Fibroblast of skin of back (primary cell): ENCODE data around the gene MRPL36.
"Not testable (repeated sequence)": the region's sequence is repeated elsewhere in the genome, so short reads cannot be mapped to it uniquely, and the experiment has no call there.

Source experiments
- DNase-seq: peaks from one replicate; pipeline ENCODE4 v3.0.0-alpha.2; 2013

MRPL36 gene

DNA sequence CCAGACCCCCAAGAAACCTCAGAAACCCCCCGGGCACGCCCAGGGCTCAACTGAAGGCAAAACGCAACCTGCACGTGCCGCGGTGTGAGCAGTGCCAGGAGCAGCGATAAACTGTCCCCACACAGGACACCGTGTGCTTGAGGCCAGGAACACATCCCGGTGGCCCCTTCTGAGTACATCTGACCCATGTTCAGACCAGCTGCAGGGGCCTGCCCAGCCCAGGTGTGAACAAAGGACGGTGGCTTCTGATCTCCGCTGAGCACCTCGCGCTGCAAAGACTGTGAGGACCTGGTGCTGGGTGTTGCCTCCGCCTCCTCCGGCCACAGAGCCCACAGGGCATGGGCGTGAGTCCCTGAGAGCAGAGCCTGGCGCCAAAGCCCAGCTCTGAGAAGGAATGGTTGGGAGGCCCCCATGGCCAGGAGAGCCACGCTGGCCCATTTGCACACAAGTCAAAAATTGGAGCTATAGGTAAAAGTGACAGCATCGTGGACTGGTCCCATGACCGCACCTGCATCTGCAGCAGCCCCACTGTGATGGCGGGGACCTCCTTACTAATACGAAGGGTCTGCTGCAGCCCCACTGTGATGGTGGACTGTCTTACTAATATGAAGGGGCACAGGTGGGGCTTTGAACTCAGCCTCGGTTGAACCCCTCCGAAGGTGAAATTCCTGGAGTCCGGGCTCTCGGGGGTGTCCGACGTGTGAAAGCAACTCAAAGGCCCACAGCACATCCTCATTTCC, 33.0 kb upstream of the MRPL36 start:
- no peak for DNase-seq

DNA sequence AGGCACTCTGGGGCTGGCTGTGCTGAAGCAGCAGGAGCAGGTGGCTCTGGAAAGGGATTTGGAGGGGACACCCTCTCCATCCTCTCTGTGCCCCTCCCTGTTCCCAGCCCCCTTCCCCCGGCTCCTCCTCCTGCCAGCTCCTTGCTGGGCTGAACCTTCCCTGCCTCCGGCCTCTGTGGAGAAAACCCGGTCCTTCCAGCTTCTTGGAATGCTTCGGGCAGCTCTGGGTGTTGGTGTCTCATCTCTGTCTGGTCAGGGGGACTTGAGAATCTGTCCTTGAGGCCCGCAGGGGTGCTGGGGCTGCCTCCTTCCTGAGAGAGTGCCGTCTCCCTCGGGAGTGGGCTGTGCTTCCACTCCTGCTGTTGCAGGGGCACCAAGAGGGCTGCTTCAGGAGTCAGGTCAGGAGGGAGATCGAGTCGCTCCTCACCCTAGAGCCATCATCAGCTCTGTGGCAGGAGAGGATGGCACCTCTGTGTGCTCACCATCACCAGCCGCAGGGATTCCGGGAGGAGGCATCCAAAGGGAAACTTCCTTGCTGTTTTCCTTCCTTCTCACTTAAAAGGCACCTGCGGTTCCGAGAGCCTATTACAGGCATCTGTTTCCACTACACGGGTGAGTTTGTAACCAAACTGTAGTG, 32.2 kb upstream of the MRPL36 start:
- no peak for DNase-seq

DNA sequence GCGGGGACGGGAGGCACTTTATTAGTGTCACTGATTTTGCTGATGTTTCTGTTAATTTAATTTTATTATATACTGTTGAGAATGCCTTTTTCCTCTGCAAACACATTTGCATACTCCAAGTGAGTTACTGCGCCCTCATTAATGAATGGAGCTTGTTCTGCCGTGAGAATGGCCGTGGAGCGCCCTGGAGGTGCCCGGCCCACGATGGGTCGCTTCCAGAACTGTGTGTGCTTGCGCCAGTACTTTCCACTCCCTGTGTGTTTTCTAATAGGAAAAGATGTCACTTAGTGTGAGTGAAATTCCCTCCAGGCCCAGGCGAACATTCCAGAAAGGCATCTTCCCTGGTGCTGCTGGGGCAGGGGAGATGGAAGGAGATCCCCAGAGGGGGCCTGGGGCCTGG, 31.6 kb upstream of the MRPL36 start:
- no peak for DNase-seq

DNA sequence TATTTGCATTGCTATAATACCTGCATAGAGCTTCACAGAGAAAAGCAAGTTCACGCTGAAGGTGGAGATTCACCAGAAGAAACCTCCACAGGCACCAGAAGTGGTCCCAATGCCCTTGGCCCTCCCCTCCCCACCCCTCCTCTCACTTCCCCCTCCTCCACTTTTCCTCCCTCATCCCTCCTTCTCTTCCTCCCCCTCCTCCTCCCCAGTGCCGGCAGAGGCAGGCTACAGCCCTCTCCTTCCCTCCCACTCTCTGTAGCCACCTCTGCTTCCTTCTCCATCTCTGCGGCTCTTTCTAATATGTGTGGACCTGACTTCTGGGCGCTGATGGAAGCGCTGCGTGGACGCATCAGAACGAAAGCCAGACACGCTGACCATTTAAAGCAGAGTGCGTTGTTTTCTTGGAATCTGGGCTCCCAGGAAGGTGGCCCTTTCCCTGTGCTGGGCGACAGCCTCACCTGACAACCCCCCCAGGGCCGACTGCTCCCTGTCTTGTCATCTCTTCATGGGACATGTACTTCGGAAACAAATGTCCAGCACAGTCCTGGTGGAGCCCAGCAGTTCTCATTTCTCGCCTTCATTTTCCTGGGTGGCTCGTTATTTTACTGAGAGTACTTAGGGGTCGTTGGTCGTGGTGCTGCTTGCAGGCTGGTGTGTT, 31.1 kb upstream of the MRPL36 start:
- DNase-seq = no peak

DNA sequence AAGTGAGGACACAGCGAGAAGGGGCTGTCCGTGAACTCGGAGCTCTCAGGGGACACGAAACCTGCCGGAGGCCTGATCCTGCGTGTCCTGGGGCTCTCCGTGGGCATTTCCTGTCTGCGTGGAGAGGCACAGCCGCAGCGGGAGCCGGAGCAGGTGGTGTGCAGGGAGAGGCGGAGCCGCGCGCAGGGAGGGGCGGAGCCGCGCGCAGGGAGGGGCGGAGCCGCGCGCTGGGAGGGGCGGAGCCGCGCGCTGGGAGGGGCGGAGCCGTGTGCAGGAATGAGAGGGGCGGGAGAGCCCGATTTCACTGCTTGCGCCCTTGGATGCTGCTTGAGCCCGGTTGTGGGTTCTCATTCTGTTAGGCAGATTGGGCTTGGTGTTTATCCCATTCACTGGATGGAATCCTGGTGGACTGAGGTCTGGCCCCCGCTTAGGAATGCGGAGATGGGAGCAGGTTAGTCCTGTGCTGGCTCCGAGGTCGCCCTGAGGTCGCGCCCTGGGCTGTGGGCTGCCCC, 28.3 kb upstream of the MRPL36 start:
- DNase-seq = no peak

DNA sequence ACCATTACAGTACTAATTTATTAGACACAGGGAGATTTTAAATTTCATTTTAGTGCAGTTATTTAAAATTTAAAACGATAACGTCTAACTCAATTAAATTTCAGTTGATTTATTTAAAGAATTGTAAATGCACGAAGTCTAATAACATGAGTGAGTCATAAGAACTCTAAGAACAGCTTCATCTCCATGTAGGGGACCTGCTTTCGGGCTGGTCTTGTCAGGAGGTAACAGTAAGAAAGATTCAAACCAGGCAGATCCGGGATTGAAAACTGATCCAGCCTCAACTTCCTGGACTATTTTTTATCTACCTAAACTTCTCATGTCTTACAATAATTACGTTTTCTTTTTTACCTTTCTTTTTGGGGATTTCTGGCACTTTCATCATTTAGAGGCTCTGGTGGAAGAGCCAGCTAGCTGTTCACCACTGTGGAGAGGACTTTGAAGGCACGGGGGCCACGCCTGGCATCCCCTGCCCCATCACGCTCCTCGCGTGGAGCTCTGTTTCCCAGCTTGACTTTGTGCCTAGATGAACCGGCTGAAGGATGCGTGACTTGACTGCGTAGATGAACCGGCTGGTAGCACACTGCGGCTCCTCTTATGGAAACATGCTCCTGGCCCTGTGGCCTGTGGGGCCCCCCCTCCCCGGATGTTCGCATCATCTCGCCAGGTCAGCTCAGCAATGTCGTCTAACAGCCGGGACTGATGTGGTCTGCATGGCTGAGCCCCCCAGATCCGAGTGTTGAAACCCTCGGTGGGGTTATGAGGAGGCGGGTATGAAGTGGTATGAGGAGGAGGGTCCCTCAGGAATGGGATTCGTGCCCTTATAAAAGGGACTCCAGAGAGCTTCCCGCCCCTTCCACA, 27.6 kb upstream of the MRPL36 start:
- no peak for DNase-seq

DNA sequence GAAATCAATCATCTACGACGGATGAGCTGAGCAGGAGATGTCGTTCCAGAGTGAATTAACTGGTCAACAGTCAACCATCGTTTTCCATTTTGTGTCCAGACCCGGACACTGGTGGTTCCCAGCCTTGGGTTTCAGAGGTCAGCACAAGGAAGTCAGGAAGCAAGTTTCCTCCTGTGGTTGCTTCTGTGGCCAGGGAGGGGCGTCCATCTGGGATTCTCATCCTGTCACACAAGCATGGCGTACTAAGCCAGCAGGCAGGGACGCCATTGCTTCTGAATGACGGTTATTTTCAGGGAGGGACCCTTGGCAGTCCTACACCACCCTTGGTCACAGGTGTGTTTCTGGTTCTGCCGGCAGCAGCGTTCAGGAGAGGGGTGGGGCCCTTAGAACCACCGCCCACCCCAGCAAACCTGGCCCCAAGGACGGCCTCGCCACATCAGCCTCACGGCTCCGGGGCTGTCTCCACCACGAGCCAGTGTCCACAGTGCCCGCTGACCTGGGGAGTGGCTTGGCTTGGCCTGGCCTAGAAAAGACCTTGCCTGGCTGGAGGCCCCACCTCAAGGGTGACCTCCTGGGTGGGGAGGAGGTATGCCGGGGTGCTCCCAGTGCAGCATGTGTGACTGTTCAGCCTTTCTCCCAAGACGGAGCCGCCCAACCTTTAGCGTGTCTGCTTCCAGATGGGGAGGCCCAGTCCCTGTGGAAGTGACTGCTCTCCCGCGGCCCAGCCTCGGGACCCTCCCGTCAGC, 26.8 kb upstream of the MRPL36 start:
- no peak for DNase-seq

DNA sequence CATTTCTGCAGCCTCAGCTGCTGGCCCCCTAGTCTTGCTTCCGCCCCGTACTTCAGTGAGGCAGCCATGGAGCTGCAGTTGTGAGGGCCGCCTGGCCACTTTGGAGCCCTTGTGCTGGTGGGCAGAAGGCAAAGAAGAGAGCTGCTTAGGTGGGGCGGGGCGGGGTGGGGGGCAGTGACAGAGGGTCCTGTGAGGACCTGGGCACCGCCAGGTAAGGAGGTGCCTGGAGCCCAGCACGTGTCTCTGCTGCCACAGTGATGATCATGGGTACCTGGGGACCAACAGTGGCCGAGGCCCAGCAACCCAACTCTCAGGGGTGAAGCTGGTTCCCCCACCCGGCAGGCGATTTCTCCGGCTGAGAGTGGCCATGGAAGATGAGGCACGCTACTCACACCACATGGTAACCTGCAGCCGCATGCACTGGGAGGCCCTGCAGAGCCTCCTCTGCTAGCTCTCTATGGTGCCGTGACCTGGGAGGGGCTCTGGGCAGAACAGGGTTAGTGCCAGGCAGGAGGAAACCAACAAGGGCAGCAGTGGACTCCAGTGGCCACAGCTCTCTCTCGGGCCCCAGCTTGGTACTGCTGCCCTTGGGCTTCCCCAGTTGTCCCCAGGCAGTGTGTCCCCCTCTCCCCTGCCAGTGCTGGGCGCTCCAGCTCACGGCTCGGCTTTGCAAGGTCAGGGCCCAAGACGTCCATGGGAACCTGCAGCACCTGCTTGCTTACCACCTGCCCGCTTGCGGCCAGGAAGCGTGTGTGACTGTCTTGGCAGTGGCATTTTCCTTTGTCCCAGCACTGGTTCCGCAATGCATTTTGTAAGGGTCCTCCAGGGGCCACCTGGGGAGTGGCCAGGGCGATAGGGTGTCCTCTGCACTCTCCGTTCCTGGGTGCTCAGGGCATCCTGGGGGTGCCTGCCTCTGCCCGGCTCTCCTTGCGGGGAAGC, 25.5 kb upstream of the MRPL36 start:
- no peak for DNase-seq

DNA sequence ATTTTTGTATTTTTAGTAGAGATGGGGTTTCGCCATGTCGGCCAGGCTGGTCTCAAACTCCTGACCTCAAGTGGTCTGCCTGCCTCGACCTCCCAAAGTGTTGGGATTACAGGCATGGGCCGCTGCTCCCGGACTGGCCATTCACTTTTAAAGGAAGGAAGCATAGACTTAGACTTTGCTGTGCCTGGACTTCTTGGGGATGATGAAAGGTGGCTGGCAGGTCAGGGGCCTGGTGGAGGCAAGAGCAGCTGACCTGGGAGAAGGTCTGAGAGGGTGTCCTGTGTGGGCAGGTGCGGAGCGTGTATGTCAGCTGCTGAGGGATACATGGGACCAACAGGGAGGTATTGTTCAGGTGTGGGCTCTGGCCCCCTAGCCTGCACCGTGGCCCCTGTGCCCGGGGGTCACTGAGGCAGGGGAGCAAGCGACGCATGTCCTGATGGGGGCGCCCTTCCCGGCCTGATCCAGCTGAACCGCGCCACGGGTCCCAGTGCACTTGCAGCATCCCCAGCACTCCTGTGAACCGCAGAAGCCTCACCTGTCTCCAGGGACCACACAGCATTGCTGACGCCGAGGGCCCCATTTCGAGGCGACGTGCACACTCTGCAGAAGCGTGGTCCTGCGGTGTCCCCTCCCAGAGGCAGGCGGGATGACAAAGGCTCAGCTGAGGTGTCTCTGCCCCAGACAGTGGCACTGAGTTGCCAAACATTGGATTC, 24.6 kb upstream of the MRPL36 start:
- DNase-seq = no peak

DNA sequence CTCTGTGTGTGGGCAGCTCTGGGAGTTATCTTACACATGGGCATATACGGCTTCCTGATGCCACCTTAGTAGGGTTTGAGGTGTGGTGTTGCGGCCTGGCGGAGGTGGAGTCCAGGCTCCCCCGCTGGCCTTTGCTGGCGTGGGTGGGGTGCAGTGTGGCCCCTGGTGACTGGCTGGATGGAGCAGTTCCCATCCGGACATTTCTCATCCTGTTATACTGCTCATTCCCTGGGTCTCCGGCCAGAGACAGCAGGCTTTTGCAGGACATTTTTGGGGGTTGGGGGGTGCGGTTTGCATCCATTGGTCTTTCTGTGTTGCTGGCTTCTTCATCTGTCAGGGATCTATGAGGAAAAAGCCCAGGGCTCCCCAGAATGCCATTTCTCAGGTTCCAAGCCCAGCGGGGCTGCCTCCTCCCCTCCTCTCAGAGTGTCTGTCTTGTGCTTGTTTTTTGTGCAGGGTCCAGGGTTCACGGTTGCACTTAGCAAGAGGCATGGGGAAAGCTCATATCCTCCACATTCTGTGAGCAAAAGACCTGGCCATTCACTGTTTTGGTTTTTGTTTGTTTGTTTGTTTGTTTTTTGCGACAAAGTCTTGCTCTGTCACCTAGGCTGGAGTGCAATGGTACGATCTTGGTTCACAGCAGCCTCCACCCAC, 23.9 kb upstream of the MRPL36 start:
- DNase-seq = no peak

DNA sequence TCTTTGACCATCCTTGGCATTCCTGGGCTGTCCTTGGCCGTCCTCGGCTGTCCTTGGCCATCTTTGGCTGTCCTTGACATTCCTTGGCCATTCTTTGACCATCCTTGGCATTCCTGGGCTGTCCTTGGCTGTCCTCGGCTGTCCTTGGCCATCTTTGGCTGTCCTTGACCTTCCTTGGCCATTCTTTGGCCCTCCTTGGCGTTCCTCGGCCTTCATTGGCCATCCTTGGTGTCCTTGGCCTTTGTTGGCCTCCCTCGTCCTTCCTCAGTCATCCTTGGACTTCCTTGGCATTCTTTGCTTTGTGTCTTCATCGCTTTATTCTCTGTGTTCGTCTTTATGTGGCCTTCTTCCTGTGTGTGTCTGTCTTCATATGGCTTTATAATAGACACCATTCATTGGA, 22.2 kb upstream of the MRPL36 start:
- DNase-seq = no peak

DNA sequence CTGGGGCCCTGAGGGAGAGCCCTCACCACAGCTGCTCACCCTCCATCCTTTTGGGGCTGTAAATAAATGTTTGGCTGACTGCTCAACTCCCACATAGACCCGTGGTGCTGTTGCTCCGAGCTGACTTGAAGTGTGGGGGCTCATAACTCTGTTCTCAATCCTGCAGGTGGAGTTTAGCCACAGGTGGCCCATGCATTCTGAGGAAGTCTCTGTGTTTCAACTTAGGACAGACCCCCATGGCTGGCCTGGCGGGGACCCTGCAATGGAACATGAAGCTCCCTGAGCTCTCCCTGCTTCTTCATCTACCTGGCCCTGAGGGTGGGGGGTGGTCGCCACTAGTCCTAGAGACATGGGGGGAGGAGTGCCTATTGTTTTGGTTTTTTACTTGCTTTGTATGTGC, 21.3 kb upstream of the MRPL36 start:
- no peak for DNase-seq

DNA sequence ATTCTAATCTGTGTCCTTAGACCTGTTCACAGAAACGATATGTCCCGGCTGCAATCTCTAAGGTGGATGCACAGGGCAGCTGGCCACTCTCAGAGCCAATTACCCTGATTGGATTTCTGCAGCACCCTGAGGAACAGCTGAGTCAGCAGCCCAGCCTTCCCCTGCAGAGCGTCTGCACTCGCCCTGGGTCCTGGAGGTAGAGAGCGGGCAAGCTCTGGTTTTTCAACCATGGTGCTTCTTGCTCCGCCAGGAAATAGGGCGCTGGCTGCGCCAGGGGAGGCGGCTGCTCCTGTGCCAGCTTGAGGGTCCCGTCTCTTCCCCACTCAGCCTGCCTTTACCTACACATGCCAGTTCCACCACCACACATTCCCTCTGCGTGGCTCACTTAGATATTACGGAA, 20.7 kb upstream of the MRPL36 start:
- no peak for DNase-seq

DNA sequence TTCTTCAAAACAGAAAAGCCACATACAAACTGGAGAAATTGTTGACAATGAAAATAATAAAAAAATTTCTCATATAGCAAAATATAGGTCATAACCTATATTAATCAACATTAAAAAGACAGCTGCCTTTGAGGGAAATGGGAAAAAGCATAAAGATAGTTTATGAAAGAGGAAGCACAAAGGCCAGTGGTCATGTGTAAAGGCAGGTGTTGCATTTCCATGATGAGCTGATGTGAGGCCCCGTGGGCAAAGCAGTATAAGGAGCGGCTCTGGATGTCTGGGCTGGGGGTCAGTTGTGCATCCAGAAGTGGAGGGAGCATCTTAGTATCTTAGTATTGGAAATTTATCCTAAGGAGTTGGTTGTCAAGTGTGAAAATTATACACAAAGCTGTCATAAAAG, 19.8 kb upstream of the MRPL36 start:
- DNase-seq = no peak

DNA sequence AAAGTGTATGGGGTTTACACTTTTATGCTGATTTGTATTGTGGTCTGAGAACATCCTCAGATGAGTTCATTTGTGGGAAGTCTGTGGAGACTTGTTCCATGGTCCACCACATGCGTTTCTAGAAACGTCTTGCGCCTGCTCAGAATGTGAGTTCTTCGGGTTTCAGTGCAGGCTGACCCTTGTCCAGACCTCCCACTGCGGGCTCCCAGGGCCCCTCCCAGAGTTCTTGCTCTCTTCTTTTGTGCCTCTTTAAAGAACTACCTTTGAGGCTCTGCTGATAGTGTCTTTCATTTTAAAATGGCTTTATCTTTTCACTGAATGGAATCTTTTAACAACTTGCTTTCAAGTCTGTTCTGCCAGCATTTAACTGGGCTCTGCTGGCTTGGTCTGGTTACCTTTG, 19.1 kb upstream of the MRPL36 start:
- DNase-seq = no peak

DNA sequence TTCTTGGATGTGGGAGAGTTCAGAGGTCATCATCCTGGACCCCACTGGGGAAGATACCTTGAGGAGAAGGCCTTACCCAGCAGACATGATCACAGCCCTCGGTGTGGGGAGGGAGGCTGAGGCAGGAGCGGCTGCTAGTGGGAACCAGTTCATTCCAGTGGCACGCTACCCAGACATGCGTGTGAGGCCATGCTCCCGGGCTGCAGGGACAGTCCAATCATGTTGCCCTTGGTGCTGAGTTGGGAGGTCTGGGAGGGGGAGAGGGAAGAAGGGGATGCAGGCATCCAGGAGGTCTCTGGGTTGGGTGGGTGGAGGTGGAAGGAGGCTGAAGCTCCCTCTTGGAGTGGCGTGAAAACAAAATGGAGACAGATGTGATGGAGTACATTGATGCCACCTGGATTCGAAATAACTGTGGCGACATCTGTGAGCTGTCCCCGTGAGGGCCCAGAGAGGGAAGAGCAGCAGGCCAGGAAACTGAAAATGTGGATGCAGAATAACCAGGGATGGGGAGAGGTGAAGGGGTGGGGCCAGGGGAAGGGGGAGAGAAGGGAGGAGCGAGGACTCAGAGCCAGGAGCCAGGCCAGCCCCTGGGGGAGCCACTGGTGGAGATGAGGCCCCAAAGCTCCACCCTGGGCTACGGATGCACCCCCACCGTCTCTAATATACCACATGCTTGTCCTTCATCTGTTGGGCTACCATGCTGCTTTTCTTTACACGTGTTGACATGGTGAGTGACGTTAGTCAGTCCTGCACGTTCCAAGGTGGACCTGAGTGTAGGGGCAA, 17.8 kb upstream of the MRPL36 start:
- no peak for DNase-seq

DNA sequence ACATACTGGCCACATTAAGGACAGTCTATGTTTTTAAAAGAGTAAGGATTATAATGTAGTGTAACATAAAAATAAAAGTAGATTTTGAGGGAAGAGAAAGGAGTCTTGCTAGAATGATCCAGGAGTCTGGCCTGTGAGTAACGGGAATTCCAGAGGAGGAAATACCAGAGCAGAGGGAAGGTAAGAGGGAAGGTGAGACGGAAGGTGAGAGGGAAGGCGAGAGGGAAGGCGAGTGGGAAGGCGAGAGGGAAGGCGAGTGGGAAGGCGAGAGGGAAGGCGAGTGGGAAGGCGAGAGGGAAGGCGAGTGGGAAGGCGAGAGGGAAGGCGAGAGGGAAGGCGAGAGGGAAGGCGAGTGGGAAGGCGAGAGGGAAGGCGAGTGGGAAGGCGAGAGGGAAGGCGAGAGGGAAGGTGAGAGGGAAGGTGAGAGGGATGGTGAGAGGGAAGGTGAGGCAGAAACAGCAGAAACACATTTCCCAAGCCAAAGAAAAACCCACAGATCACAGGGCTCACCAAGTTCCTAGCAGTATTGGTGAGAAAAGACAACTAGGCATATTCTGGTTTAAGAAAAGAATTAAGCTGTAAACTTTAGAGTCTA, 17.0 kb upstream of the MRPL36 start:
- DNase-seq = not testable (repeated sequence)

DNA sequence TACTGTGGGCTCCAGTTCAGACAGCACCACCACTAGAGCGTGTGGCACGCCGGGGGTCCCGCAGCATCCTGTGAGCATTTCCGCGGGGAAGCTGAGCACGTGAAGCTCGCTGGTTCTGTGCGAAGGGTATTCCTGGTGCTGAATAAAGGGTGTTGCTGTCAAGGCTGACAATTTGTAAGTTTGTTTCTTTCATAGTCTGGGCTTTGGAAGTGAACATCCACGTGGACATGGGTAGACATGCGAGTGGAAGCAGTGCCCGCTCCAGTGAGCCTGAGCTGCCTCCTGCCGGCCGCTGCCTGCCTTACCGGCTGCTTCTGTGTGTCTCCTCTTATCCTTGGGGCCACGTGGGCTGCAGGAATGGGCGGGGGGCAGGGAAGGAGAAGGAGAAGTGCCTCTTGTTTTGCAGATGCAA, 16.2 kb upstream of the MRPL36 start:
- DNase-seq = no peak
